Fibroblast of lung (primary cell): ENCODE measurements around the gene TGFB3.

Source experiments
- EZH2 ChIP-seq: IDR thresholded peaks from 2 replicates; pipeline ENCODE4 v1.5.1; 2012; ENCODE audit warnings: low read length, control low read depth, mild to moderate bottlenecking; ENCODE audit errors: missing control alignments
- TF ChIP-seq, protein P1 (sequence below), 2 donors: IDR thresholded peaks in 1 of 2; conservative IDR thresholded peaks in 1 of 2; 1 replicate in 1 of 2; 2 replicates in 1 of 2; pipeline ENCODE4 v1.5.1; 2011 to 2012; ENCODE audit warnings: low read length in 2 of 2, control low read depth in 1 of 2, inconsistent platforms in 1 of 2, low read depth in 1 of 2, mild to moderate bottlenecking in 1 of 2

DNA sequence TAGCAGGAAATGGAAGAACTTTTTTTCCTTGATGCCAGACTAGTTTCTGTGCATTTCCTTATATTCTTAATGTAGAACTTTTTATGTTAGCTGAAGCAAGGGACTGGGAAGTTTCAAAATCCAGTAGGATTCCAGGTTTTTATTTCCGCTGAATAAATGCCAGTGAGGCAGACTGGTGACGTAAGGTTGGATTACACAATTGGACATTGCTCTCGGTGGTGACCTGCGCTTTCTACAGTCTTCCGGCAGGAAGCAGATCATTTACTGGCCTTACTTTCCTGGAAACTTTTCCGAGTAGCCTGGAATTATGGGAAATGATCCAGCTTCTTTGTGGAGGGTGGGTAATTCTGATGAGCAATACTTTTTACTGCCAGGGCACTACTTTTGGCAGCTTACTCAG is 7.3 kb upstream of the TGFB3 start:
- TF ChIP-seq, protein P1, sequence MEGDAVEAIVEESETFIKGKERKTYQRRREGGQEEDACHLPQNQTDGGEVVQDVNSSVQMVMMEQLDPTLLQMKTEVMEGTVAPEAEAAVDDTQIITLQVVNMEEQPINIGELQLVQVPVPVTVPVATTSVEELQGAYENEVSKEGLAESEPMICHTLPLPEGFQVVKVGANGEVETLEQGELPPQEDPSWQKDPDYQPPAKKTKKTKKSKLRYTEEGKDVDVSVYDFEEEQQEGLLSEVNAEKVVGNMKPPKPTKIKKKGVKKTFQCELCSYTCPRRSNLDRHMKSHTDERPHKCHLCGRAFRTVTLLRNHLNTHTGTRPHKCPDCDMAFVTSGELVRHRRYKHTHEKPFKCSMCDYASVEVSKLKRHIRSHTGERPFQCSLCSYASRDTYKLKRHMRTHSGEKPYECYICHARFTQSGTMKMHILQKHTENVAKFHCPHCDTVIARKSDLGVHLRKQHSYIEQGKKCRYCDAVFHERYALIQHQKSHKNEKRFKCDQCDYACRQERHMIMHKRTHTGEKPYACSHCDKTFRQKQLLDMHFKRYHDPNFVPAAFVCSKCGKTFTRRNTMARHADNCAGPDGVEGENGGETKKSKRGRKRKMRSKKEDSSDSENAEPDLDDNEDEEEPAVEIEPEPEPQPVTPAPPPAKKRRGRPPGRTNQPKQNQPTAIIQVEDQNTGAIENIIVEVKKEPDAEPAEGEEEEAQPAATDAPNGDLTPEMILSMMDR (conservative IDR thresholded peaks at IDR 0.05 in 1 of 2, IDR thresholded peaks at IDR 0.05 in 1 of 2; ENCODE audit: low read depth in 1 of 2, low read length in 2 of 2), result peak in 1 of 2 donors; percentile 3
- TF ChIP-seq EZH2, result no peak
